NT2/D1 (cell line): ENCODE results near the gene SOHLH2.

Experiments used
- SUZ12 ChIP-seq: IDR thresholded peaks from 2 replicates; pipeline ENCODE4 v1.6.1; 2011; ENCODE audit not compliant: insufficient read length, insufficient read depth; ENCODE audit errors: extremely low read depth
- YY1 ChIP-seq: IDR thresholded peaks from 2 replicates; pipeline ENCODE4 v1.6.1; 2011; ENCODE audit not compliant: insufficient read length, insufficient read depth
- ZNF274 ChIP-seq: IDR thresholded peaks from 2 replicates; pipeline ENCODE4 v1.6.1; 2011; ENCODE audit warnings: mild to moderate bottlenecking, low read depth, low read length

- TF ChIP-seq ZNF274: no peak
- no peak for TF ChIP-seq SUZ12
- TF ChIP-seq YY1: no peak
These were observed 5.5 kb upstream of the SOHLH2 start for GRCh38 chr13:36219883-36220282.
